ENCODE measurements around the gene C1QTNF12.

The C1QTNF12 gene

GRCh38 chr1:1213345-1214265 lies 32.9 kb downstream of the C1QTNF12 start, which contains the start of gene TNFRSF4:
Gene TNFRSF4 (minus strand): TSS chr1:1214153. CDS start chr1:1214127, 26 bp downstream.
- peak in 1 of 2 donors; percentile 61 for DNase-seq (ENCODE audit: low read depth in 2 of 2)

GRCh38 chr1:1212780-1213344 lies 33.7 kb downstream of the C1QTNF12 start:
- DNase-seq (ENCODE audit: low read depth in 2 of 2), result no peak

DNA sequence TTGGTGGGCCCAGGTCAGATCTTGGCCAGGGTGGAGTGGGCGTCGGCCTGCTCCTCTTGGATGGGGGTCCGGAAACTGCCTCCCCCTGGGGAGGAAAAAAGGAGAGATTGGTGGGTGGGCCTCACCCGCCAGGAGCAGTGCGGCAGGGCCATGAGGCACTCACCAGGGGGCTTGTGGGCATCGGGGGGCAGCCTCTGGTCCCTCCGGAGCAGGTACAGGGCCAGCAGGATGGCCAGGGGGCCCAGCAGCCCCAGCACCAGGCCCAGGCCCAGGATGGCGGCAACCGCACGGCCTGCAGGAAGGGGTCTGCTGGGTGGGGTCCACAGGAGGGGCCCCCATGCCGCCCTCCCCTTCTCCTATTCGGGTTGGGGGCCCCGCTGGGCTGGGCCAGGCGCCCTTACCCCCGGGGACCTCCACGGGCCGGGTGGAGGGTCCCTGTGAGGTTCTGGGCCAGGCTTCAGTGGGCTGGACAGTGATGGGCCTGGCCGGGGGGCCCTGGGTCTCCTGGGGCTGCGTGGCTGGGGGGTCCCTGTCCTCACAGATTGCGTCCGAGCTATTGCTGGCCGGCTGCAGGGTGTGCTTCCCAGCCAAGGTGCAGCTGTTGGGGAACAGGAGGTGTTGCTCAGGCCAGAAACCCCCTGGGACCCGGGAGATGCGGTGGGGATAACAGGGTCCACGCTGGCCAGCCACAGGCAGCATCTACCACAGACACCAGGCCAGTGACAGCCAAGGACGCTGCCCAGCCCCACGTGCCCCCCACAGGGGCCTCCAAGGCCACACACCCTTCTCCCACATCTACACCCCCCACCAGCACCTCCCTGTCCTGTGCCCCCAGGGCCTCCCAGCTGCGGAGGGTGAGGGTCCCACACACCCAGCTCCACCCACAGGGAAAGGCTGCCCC lies 34.7 kb downstream of the C1QTNF12 start:
- no peak for DNase-seq (ENCODE audit: low read depth in 2 of 2)

DNA sequence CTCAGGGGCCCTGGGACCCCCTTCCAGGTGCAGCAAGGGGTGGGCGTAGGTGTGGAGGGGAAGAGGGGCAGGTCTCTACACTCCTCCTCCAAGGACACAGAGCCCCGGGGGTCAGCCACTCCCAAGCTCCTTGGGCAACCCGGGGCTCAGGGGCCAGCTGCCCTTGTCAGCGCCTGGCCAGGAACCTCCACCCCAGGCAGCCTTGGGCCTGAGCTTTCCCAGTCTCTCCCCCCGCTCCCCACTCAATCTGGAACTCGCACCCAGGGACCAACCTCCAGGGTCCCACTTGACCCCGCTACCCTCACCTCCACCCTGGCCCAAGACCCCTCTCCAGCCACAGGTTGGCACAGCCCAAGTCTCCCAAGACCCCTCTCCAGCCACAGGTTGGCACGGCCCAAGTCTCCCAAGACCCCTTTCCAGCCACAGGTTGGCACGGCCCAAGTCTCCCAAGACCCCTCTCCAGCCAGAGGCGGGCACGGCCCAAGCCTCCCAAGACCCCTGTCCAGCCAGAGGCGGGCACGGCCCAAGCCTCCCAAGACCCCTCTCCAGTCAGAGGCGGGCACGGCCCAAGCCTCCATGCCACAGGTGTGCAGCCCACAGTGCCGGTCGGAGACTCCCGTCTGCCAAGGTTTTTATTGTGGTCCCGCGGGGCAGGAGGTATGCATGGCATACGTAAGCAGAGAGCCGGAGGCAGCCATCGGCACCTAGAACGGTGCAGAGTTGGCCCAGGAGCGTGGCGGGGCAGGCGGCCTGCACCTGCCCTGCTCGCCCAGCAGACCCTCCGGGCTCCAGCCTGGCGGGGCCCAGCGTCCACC lies 35.6 kb downstream of the C1QTNF12 start:
- DNase-seq (ENCODE audit: low read depth in 2 of 2), result no peak

GRCh38 chr1:1208713-1209433 lies 37.6 kb downstream of the C1QTNF12 start:
- no peak for DNase-seq (ENCODE audit: low read depth in 2 of 2)

DNA sequence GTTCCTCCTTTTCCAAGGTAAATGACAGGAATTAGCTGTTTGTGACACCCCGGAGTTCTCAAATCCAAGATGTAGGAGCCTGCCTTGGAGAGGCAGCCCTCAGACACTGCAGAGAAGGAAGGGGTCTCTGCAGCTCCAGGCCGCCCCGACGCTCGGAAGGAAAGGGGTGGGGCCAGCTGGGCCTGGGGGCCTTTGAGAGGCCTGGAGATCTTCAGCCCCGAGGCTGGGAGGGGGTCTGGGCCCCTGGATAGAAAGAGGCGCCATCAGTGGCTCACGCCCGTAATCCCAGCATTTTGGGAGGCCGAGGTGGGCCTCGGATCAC lies 39.0 kb downstream of the C1QTNF12 start:
- DNase-seq (ENCODE audit: low read depth in 2 of 2), result no peak

- no peak for DNase-seq (ENCODE audit: low read depth in 2 of 2)
Observed at GRCh38 chr1:1206966-1207531, 39.5 kb downstream of the C1QTNF12 start.

GRCh38 chr1:1206376-1206965 lies 40.1 kb downstream of the C1QTNF12 start, which contains the start of gene TNFRSF18:
Gene TNFRSF18 (minus strand): TSS chr1:1206592. CDS start chr1:1206571, 21 bp downstream.
- peak in 1 of 2 donors; percentile 42 for DNase-seq (ENCODE audit: low read depth in 2 of 2)

DNA sequence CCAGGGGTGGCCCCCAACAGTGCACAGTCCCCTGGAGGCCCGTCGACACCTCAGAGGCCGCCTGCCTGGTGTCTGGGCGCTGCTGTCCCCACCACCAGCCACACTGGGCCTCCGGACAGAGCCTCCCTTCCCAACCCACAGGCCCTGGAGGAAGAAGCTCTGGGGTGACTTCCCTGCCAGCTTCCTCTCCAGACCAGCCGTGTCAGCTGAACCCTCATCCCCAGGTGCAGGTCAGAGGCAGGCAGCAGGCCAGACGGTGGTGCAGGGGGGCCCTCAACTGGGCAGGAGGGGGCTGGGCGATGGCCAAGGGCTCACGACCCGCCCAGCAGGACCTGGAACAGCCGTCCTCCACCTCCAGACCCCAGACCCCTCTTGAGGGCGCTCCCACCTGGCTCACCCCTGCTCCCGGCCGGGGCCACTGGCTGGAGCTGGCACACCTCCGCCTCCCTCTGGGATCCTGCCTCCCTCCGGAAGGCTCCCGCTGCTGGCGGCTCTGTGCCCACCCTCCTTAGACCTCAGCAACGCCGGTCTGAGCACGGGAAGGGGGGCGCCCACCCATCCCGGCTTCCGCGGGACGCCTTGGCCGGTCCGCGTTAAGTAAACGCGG lies 40.6 kb downstream of the C1QTNF12 start:
- DNase-seq (ENCODE audit: low read depth in 2 of 2), result no peak

DNA sequence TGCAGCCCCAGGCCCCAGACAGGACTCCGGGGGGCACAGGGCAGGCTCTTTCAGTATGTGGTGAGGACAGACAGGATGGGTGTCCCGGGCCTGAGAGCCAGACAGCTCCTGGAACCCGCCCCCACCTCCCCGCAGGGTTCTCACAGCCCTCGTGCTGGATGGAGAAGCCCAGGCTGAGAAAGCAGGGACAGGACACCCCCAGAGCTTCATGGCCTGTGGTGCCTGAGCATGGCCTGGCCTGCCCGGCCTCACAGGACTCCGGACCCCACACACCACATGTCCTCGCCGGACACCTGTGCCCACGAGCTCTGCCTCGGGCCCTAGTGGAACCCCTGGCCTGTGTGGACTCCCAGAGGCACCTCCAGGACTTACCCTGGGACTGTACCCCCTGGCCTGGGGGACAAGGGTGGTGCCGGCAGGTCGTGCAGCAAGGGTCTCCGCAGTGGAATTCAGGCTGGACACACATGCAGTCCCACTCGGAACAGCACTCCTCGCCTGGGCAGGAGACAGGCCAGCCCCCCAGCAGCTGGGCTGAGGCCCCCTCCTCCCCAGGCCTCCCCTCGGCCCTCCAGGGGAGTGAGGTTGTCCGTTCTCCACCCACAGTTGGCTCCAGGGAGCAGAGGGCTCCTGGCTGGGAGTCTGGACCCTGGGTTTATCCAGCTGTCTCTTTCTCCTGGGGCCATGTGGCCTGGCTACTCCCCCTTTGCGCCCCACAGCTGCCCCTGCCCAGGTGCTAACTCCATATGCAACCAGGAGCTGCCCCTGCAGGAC lies 41.3 kb downstream of the C1QTNF12 start:
- DNase-seq (ENCODE audit: low read depth in 2 of 2), result no peak

DNA sequence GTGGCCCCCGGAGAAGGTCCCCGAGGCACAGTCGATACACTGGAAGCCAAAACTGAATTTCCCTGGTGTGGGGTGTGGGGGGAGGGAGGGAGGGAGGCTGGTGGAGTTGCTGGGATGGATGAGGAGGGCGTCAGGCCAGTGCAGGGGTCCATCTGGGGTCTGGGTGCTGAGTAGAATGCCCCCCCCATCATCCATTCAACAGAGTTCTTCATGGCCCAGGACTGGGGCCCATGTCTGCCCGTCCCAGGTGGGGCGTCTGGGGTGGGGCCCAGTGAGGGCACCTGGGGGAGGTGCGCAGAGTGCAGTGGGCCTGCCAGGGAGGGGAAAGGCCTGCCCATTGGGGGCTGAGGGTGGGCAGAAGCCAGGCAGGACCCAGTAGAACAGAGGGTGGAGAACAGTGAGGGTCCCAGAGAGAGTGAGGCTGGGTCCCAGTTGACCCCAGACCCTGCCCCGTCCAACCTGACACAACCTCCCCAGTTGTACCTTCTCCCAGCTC lies 42.0 kb downstream of the C1QTNF12 start:
- DNase-seq (ENCODE audit: low read depth in 2 of 2), result no peak

DNA sequence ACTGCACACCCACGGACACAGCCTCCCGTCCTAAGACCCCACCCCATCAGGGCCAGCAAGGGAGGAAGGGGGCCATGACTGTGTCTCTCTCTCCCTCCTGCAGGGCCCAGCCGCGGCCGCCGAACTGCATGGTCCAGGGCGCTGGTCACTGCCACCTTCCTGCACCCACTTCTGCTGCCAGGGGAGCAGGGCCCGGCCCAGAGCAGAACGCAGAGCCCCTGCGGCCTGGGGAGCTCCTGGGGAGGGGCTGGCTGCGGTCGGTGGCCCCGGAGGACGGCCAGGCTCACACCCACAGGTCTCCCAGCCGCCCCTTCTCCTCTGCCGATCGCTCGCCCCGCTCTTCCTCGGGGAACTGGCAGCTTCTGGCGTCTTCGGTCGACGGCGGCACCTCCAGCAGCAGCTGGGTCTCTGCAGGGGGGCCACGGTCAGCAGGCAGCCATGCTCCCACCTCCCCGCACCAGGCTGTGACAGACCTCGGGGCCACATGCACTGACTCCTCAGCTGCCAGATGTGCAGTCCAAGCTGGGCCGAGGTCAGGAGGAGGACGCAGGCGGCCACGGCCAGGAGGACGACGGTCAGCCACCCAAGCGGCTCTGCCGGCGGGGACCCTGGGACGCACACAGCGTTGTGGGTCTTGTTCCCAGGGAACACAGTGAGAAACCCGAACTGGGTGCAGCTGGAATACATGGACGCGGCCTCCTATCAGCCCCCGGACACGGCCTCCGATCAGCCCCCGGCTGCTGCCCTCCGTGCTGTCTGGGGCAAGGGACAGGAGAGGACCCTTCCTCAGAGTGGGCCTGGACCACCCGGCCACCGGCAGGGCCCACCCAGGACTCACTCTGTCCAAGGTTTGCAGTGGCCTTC lies 42.7 kb downstream of the C1QTNF12 start:
- no peak for DNase-seq (ENCODE audit: low read depth in 2 of 2)

DNA sequence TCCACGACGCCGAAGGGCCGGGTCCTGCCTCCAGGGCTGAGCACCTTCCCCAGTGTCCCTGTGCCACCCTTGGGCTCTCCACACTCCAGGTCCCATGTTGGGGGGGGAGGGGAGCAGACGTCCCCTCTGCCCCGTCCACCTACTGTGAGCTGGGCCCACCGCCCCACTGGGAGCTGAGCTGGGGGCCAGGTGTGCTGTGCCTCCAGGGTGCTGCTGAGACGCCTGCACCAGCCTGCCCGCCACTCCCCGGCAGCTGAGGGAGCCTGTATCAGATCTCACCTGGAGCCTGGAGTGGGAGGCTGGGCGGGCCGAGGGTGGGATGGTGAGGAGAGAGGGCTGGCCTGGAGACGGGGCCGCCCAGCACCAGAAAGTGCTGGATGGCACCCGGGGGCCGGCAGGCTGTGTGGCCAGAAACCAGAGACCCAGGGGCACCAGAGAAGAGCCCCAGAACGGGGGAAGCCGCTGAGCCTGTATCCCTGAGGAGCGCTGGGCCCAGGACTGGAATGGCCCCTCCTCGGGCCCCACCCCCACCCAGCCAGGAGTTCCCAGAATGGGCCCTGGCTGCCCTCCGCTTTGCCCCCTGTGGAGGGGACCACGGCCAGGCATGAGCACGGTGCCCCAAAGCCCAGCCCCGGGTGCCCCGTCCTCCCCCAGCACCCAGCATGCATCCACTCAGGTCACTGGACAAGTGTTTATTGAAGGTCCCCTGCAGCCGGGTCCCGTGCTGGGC lies 43.5 kb downstream of the C1QTNF12 start:
- no peak for DNase-seq (ENCODE audit: low read depth in 2 of 2)

- DNase-seq (ENCODE audit: low read depth in 2 of 2), result peak; percentile 76 to 86
Observed at GRCh38 chr1:1200876-1201810, 45.4 kb downstream of the C1QTNF12 start.

Data from stimulated activated CD4-positive, alpha-beta T cell treated with anti-CD3 and anti-CD28 coated beads, Interleukin-4, amount 100 ng/mL, for 48 hours (primary cell).